Measurements from ENCODE around the gene TMEM54. TPM values are rescaled to one million over a fixed set of nuclear protein-coding genes. Genes with fewer than 3 reads are reported as not detected.

Gene TMEM54
- total RNA-seq, 4 donors from 2014 or later, result 122 to 245 (median 198) TPM

DNA sequence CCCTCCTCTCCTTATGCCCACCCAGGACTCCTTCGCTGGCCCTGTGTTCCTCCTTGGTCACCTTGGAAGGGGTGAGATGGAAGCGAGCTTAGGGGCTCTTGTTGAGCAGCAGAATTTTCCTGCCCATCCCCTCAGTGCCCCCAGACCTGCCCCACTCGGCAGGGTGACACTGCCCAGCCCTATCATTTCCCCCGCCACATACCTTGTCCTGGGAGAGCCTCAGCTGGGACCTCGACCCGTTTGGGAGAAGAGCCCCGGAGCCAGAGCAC lies 29.1 kb downstream of the TMEM54 start:
- peak in 1 of 2 donors; percentile 58 for DNase-seq (ENCODE audit: low spot score in 2 of 2)
- 64% methylated on average over 7 of the region's 7 CpGs for WGBS, 2 donors
- intact Hi-C loops (cut with DNase I; ENCODE audit: low total_unique reads), result no loop called here
- TF ChIP-seq POLR2A (IDR thresholded peaks at IDR 0.05), result no peak
- TF ChIP-seq, protein P1, sequence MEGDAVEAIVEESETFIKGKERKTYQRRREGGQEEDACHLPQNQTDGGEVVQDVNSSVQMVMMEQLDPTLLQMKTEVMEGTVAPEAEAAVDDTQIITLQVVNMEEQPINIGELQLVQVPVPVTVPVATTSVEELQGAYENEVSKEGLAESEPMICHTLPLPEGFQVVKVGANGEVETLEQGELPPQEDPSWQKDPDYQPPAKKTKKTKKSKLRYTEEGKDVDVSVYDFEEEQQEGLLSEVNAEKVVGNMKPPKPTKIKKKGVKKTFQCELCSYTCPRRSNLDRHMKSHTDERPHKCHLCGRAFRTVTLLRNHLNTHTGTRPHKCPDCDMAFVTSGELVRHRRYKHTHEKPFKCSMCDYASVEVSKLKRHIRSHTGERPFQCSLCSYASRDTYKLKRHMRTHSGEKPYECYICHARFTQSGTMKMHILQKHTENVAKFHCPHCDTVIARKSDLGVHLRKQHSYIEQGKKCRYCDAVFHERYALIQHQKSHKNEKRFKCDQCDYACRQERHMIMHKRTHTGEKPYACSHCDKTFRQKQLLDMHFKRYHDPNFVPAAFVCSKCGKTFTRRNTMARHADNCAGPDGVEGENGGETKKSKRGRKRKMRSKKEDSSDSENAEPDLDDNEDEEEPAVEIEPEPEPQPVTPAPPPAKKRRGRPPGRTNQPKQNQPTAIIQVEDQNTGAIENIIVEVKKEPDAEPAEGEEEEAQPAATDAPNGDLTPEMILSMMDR (IDR thresholded peaks at IDR 0.05), result no peak
- H3K4me3 ChIP-seq (ENCODE audit: low read depth, poor library complexity, severe bottlenecking), result no peak overlapping the region

DNA sequence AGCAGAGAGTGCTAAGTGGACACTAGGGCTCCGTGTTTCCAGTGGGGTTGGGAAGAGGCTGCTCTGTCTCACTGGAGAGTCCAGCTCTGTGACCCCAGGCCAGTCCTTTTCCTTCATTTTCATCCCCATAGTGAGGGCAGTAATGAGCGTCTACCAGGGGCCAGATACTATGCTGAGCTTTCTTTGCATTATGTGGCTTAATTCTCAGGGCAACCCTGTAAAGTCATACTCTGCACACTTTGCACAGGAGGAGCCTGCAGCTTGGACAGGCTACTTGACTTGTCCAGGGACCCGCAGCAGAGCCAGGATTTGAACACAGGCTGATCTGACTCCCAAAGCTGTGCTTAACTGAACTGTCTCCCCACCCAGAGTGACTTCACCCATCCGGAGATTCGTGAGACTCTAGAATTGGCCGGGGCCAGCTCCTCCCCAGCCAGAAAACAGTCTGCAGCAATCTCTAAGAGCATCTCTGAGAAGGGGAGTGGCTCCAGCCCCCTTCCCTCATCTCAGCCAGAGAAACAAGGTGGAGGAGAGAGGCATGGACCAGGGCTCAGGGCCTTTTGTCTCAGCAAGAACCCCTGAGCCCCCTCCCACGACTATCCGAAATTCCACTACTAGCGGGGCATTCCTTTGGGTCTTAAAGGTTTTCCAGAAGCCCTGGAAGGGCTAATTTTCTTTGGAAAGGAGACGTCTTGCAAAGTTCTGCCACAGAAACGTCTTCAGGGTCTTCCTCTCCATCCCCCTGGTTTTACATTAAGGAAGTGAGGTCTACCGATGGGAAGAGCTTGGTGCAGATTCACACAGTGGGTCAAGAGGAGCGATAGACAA lies 29.6 kb downstream of the TMEM54 start:
- 41 to 50% methylated on average over 10 to 13 of the region's 13 CpGs for WGBS, 2 donors
- no peak for TF ChIP-seq POLR2A (IDR thresholded peaks at IDR 0.05)
- TF ChIP-seq, protein P1 (IDR thresholded peaks at IDR 0.05), result no peak
- intact Hi-C loops (cut with DNase I; ENCODE audit: low total_unique reads), result no loop called here
- peak in 1 of 2 donors; percentile 83 for DNase-seq (ENCODE audit: low spot score in 2 of 2)
- H3K4me3 ChIP-seq (ENCODE audit: low read depth, poor library complexity, severe bottlenecking), result no peak overlapping the region

DNA sequence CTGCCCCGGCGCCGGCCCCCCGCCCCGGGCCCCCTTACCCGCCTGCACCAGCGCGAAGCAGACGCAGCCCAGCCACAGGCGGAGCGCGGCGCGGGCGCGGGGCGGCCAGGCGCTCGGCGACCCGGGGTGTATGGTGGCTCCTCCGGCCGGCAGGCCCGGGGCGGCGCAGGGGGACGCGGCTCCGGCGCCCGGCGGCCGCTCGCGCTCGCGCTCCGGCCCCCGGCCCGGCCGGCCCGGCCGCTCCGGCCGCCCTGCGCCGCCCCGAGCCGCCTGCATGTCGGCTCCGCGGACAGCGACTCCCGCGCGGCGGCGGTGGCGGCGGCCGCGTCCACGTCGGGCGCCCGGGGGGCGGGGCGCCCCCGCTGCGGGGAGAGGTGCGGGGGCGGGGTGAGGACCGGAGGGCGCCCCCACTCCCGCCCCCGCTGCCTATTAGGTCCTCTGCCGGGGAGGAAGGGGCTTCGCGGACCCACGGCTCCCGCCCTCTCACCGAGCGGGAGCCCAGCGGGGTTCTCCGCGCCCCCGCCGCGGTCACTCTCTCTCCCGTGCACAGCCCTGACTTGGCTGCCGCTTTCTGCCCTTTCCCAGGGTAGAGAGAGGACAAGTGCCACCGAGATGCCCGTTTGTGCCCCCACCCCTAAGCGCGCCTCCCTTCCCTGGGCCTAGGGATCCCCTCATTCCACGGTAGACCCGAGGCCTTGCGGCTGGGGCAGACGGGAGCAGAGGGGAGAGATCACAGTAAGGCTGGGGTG lies 30.4 kb downstream of the TMEM54 start, which contains the start of gene FNDC5:
FNDC5 (minus strand) TSS at position 298 of the 749 bp plus-strand sequence.
- DNase-seq (ENCODE audit: low spot score in 2 of 2), result peak in 1 of 2 donors; percentile 84
- intact Hi-C loops (cut with DNase I; ENCODE audit: low total_unique reads), result no loop called here
- no peak within 1 kb of the TSS for H3K4me3 ChIP-seq (ENCODE audit: low read depth, poor library complexity, severe bottlenecking)
- 3 to 14% methylated on average over 11 to 53 of the region's 99 CpGs for WGBS, 2 donors
- TF ChIP-seq POLR2A (IDR thresholded peaks at IDR 0.05), result no peak
- TF ChIP-seq, protein P1 (IDR thresholded peaks at IDR 0.05), result no peak

DNA sequence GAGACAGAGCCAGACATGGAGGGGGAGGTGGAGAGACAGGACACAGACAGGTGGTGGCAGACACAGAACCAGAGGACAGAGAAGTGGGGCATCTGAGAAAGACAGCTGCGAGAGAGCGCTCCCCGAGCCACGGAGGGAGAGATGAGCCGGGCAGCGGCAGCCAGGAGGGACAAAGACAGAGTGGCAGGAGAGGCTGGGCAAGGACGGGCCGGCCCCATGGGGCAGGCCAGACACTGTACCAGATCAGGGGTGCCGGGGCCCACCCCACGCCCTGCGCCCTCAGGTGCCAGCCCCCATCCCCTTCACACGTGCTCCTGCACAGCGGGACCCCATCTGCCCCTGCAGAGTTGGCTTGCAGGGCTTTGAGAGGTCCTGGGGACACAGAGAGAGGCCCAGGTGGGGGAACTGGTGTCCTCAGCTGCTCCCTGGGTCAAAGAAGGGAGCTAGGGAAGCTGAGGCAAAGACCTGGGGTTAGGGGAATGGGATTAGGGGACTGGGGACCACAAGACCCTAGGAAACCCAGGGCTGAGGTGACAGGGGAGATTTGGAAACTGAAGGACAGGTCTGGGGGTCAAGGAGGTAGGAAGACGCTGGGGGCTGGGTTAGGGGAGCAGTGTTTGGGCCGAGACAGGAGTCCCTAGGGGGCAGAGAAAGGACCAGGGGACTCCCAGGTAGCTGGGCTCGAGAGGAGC lies 31.1 kb downstream of the TMEM54 start:
- WGBS, 2 donors, result 64 to 75% methylated on average over 16 of the region's 16 CpGs
- DNase-seq (ENCODE audit: low spot score in 2 of 2), result peak in 1 of 2 donors; percentile 83
- TF ChIP-seq POLR2A (IDR thresholded peaks at IDR 0.05), result no peak
- TF ChIP-seq, protein P1 (IDR thresholded peaks at IDR 0.05), result no peak
- no peak overlapping the region for H3K4me3 ChIP-seq (ENCODE audit: low read depth, poor library complexity, severe bottlenecking)
- intact Hi-C loops (cut with DNase I; ENCODE audit: low total_unique reads), result loop anchor here (10.0 kb wide), 1 partner anchor 165 kb away; the partner anchor contains the start of gene SYNC

DNA sequence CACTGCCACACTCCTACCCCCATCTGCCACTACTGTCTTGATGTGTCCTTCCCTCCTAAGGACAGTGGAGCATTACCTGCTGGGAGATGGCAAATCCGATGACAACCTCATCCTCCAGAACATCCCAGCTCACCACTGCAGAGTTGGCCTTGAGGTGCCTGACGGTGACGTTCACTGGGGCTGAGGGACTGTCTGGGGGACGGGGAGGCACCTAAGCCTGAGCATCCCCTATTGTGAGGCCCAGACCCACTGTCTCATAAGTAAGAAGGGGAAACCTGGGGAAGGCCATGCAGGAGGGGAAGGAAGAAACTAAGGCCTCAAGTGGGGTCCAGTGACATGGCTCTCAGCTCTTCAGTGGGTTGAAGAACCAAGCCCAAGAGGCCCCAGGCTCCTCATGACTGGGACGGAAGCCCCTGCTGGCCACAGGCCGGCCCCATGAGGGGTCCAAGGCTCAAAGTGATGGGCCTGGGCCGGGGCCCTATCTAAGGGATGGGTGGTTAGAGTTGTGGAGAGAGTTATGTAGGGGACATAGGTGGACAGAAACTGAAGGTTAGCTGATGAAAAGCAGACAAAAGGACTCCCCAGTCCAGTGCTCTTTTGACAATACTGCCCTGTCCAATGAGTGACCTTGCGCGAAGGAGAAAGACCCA lies 32.3 kb downstream of the TMEM54 start:
- no peak for TF ChIP-seq POLR2A (IDR thresholded peaks at IDR 0.05)
- TF ChIP-seq, protein P1 (IDR thresholded peaks at IDR 0.05), result no peak
- 95 to 96% methylated on average over 9 of the region's 9 CpGs for WGBS, 2 donors
- H3K4me3 ChIP-seq (ENCODE audit: low read depth, poor library complexity, severe bottlenecking), result no peak overlapping the region
- intact Hi-C loops (cut with DNase I; ENCODE audit: low total_unique reads), result loop anchor here (10.0 kb wide), 1 partner anchor 164 kb away; the partner anchor contains the start of gene SYNC
- DNase-seq (ENCODE audit: low spot score in 2 of 2), result peak in 1 of 2 donors; percentile 67

All from lower leg skin (tissue), 4 donors.